Activated effector memory CD4-positive, alpha-beta T cell treated with anti-CD3 and anti-CD28 coated beads, Interleukin-2, amount 50 U/mL, for 16 hours (primary cell): ENCODE results near the gene SIM2.

ENCODE experiments used
- DNase-seq: peaks from one replicate; pipeline ENCODE4 v3.0.0-alpha.2; 2020

Gene SIM2

GRCh38 chr21:36743446-36743845 lies 44.5 kb downstream of the SIM2 start:
- no peak for DNase-seq

- no peak for DNase-seq
Observed at GRCh38 chr21:36744190-36744559, 45.3 kb downstream of the SIM2 start.

GRCh38 chr21:36744560-36745231 lies 45.8 kb downstream of the SIM2 start:
- DNase-seq: peak; percentile 53

DNA sequence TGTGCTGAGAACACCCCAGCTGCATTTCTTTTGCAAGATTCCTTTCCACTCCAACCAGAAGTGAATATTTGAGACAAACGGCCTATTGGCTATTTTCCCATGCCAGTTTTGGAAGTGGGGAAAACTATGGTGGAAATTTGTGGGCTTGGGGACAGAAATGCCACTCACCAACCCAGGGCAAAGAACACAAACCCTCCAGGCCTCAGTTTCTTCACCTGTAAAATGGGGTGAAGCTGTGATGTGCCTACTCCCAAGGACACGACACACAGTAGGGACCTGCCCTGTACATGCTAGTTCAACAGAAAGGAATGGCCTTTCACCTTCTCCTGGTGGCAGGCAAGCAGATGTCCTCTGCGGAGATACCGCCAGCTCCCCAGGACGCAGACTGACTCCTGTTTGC lies 46.5 kb downstream of the SIM2 start:
- DNase-seq: no peak

DNA sequence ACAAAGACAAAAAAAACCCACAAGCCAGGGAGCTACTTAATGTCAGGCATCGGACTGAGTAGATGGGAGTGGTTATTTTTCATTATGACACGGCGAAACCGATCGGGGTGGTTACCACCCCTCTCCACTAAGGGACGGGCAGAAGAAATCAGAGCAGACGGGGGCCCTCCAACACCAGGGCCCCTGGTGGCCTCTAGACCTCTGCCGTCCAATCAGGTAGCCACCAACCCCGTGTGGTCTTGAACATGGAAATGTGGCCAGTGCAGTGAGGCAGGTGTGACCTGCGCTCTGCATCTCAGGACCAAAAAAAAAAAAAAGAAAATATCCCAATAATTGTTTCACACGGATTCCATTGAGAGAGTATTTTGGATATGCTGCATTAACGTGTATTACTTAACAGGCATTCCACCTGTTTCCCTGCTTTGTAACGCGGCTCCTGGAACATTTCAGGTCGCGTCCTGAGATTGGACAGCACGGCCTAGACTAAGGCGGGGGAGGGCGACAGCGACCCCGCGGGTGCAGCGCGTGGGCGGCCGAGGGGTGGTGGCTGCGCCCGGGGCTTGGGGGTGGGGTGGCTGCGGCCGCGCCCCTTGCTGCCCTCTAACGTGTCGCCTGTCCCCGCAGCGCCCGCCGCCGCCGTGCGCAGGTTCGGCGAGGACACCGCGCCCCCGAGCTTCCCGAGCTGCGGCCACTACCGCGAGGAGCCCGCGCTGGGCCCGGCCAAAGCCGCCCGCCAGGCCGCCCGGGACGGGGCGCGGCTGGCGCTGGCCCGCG lies 48.3 kb downstream of the SIM2 start:
- no peak for DNase-seq

DNA sequence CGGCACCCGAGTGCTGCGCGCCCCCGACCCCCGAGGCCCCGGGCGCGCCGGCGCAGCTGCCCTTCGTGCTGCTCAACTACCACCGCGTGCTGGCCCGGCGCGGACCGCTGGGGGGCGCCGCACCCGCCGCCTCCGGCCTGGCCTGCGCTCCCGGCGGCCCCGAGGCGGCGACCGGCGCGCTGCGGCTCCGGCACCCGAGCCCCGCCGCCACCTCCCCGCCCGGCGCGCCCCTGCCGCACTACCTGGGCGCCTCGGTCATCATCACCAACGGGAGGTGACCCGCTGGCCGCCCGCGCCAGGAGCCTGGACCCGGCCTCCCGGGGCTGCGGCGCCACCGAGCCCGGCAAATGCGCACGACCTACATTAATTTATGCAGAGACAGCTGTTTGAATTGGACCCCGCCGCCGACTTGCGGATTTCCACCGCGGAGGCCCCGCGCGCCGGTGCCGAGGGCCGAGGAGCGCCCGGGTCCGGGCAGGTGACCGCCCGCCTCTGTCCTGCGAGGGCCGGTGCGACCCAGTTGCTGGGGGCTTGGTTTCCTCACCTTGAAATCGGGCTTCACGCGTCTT lies 49.0 kb downstream of the SIM2 start:
- DNase-seq: peak; percentile 70

DNA sequence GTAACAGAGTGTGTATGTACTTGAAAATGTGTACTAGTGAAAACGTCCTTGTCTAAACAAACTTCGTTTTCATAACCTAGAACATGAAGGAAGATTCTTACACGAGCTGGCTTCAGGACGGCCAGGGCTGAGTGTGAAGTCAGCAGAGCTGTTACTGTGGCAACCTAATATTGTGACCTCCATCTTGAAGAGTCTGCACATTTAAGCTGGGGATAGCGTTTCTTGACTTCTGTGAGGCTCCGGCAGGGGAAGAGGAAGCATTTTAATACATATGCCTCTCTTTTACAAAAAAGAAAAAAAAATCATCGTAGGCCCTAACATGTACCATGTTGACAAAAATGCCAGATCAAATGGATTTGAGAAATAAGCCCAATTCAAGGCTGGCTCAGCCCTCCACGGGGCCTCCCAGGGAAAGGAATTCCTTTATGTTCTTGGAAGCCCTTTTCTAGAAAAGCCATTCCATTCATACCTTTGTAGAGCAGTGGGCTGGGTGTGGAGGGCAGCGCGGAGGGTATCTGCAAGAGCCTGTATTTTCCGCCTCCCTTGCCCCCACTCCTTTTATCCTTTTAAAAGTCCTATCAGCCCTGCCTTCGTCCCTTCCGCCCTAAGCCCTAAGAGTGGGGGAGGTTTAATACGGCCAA lies 51.1 kb downstream of the SIM2 start:
- peak; percentile 25 for DNase-seq

DNA sequence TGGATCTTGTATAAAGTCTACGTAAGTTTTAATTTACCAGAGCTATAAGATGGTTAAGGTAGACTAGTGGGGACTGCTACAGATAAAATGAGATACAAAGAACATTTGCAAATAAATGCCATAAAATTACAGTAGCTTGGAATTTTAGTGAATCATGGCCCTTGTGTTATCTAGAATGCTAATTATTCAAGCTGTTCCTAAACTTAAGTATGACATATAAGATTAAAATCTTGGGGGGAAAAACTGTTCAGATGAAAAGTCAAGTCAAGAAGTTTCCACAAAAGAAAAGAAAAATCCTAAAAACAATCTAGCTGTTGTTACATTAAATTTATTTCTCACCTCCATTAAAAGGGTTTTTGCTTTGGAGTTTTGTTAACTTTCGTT lies 51.7 kb downstream of the SIM2 start:
- DNase-seq: no peak

- peak; percentile 24 for DNase-seq
Observed at GRCh38 chr21:36751383-36751782, 52.5 kb downstream of the SIM2 start.

DNA sequence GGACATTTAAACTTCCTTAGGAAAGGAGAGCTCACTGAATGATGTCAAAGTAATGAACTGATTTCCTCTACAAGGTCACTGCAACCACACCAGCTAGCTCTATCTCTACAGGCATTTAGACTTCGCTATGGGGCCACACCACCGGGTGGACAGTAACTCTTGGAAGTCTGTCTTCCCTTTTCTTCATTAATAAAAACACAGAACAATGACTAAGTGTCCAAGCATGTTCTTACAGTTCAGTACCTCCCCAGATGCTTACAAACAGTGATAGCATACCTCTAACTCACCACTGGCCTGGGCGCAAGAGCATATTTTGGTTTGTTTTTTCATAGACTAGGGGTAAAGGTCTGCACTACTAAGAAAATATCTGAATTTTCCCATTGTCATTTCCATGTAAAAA lies 54.6 kb downstream of the SIM2 start:
- DNase-seq: no peak

DNA sequence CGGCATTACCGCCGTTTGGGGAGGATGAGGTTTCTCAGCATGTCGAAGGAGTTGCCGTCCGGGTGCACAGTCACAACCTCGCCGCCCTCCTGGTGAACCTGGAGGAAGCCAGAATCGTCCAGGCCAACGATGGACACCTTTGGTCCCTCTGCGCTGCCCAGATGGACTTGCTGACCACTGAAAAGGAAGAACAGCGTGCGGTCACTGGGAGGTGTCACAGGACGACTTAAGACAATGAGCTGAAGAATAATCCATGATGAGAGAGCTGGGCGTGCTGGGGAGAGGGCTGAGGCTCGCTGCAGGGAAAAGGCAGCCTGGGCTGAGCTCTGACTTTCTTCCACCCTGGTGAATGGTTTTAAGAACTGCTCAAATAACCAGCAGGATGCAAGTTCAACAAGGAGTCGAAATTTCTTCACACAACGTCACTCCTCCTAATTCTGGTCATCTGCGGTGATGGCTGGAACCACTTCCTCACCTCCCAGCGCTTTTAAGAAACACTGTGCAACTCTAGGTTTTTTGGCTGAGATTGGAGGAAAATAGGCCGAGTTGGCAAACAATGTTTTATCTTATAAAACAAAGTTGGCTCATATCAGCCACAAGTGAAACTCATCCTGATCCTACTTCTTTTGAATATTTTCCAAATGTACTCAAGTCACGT lies 55.5 kb downstream of the SIM2 start:
- DNase-seq: peak; percentile 22

DNA sequence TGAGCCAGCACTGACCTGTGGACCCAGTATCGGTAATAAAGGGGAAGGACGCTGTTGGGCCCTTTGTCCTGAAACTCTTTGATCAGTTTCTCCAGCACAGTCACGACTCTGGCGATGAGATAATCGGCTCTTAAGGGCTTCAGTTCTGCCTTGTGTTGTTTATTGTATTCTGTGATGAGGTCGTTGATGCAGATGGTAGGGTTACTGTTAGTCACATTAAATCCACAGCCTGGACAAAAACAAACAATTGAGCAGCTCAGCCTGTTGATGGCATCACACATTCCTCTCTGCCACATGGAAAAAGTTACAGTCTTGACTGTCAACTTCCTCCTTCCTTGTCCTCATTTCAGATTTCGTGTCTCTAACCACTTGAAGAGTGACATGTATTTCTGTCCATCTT lies 57.6 kb downstream of the SIM2 start:
- no peak for DNase-seq

DNA sequence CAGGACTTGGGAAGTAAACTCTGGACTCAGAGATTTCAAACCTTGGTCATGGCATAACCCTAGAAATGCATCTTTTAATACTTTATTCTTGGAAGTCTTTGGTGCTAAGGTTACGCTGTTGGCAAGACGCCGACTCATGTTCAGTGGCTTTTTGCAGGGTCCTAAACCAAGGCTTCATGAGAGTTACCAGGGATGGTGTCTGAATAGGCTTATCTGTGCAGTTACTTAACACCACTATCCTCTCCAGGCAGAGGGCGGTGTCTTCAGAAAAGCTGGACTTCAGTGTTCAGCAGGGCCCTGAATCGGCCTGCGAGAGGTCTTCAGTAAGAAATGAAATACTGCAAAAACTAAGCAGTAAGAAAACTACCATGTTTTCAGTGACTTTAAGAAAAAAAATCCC lies 58.3 kb downstream of the SIM2 start:
- peak; percentile 24 for DNase-seq

- DNase-seq: peak; percentile 36
Observed at GRCh38 chr21:36759348-36760083, 60.6 kb downstream of the SIM2 start.

DNA sequence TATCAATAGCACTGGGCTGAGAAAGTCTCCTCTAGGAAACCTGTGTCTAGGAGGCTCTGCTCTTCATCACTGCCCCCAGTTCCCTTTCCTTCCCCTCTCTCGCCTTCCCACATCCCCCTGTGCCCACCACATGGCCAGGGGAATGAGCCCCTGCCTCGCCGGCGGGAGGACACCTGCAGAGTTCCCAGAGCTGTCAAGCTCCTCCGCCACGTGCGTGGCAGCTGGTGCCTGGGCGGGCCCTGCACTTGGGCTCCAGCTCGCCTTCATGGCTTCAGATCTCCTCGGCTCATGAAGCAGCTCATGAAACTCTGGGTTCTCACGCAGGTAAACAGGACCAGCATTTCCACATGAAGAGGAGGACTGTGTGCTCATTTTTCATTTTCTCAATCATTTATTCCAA lies 62.8 kb downstream of the SIM2 start:
- no peak for DNase-seq

DNA sequence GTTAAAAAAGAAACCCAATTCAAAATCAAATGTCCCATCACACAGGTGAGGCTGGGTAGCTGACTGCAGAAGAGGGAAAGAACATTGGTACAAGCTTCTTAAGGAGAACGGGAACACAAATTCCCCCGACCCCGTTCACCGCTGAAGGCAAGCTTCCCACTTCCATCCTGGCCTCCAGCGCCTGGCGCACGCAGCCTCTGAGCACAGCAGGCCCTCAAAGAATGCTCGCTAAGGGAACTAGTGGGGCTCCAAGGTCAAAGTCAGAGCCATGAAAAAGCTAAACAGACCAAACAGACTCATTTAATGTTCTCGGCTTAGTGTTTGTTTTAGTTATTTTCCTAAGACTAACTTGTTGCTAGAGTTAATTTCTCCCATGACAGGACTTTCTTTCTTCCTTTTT lies 63.7 kb downstream of the SIM2 start:
- DNase-seq: no peak

GRCh38 chr21:36763305-36763704 lies 64.4 kb downstream of the SIM2 start:
- no peak for DNase-seq

- no peak for DNase-seq
Observed at GRCh38 chr21:36765229-36765628, 66.3 kb downstream of the SIM2 start.

- DNase-seq: no peak
Observed at GRCh38 chr21:36766511-36766910, 67.6 kb downstream of the SIM2 start.

DNA sequence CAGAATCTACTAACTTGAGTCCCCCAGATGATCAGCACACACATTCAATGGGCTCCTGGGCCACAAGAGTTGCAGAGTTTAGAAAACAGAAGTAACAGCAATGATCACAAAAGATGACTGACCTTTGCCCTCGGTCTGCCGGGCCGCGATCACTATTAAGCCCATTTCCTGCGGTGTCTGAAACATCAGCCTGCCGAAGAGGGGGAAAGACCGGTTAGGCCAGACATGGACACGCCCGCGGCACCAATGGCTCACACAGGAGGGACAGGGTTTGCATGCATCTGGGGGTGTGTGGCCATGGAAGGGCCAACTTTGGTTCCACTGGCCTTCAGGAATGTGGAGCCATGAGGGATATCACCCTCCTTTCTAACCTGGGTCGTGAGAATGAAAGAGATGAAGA lies 68.2 kb downstream of the SIM2 start:
- no peak for DNase-seq

GRCh38 chr21:36768496-36768895 lies 69.6 kb downstream of the SIM2 start:
- DNase-seq: no peak

GRCh38 chr21:36769051-36769839 lies 70.3 kb downstream of the SIM2 start:
- DNase-seq: no peak
